Right atrium auricular region (tissue), 2 donors: ENCODE results near the gene NBEAL2. TPM values are rescaled to one million over a fixed set of nuclear protein-coding genes. Genes with fewer than 3 reads are reported as not detected.
"Not testable (repeated sequence)": the region's sequence is repeated elsewhere in the genome, so short reads cannot be mapped to it uniquely, and the experiment has no call there.

ENCODE experiments used
- DNase-seq: peaks from one replicate; pipeline ENCODE4 v3.0.0-alpha.2; 2019; ENCODE audit warnings: low spot score
- H3K27ac ChIP-seq, 2 donors: fragments of 200-600 bp; sonication (generic); 1 replicate in 1 of 2; 2 replicates in 1 of 2; pipeline ENCODE4 v1.5.1; 2016 to 2019
- H3K27me3 ChIP-seq, 2 donors: fragments of 200-600 bp; sonication (generic); one replicate each; pipeline versions ENCODE4 v1.5.1 to v1.6.0; 2017 to 2019
- H3K36me3 ChIP-seq: fragments of 200-600 bp; sonication (generic); one replicate; pipeline ENCODE4 v1.5.1; 2016
- H3K4me1 ChIP-seq, 2 donors: fragments of 200-600 bp; sonication (generic); one replicate each; pipeline versions ENCODE4 v1.5.1 to v1.6.0; 2017 to 2019
- H3K4me3 ChIP-seq, 2 donors: fragments of 200-600 bp; sonication (generic); 1 replicate in 1 of 2; 2 replicates in 1 of 2; pipeline ENCODE4 v1.5.1; 2017 to 2019; ENCODE audit warnings: mild to moderate bottlenecking in 1 of 2, moderate library complexity in 1 of 2
- H3K9me3 ChIP-seq, 2 donors: fragments of 200-600 bp; sonication (generic); one replicate each; pipeline ENCODE4 v1.5.1; 2019
- total RNA-seq, 2 donors: library from RNA; depleted of rRNA; stranded (reverse); fragments of >200 nt; gene quantifications; one replicate each; pipeline ENCODE4 v1.1.0, GENCODE V29; 2016
- TF ChIP-seq, protein P1 (sequence below), 2 donors: fragments of 200-600 bp; sonication (generic); IDR thresholded peaks; one replicate each; pipeline ENCODE4 v1.5.1; 2019; ENCODE audit warnings: antibody characterized with exemption in 2 of 2

Gene NBEAL2
- total RNA-seq, 2 donors from 2014 or later: 7.5 to 15.3 TPM

DNA sequence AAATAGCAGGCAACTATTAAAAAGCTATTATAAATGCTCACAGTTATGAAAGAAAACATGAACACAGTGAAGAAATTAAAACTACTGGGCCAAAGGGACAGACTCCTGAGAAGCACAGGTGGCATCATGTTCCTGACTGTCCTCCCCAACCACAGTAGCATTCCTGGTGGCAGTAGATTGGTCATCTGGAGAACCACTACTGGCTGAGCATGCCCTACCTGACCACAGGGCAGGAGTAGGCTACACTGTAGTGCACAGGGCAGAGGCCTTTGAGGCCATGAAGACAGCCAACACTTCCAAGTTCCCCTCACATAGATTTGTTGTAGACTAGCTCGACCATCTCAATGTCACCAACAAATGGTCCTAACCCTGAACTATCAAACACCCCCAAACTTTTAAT, 49.2 kb downstream of the NBEAL2 start:
- H3K9me3 ChIP-seq: no peaks in the 10 kb centered on the region
- H3K4me3 ChIP-seq: no peak overlapping the region
- DNase-seq: no peak
- peaks cover 0 to 4% of the 10 kb centered on the region in 2 donors for H3K4me1 ChIP-seq
- H3K27ac ChIP-seq: no peak overlapping the region
- H3K36me3 ChIP-seq: peaks cover 4% of the 10 kb centered on the region
- TF ChIP-seq, protein P1, sequence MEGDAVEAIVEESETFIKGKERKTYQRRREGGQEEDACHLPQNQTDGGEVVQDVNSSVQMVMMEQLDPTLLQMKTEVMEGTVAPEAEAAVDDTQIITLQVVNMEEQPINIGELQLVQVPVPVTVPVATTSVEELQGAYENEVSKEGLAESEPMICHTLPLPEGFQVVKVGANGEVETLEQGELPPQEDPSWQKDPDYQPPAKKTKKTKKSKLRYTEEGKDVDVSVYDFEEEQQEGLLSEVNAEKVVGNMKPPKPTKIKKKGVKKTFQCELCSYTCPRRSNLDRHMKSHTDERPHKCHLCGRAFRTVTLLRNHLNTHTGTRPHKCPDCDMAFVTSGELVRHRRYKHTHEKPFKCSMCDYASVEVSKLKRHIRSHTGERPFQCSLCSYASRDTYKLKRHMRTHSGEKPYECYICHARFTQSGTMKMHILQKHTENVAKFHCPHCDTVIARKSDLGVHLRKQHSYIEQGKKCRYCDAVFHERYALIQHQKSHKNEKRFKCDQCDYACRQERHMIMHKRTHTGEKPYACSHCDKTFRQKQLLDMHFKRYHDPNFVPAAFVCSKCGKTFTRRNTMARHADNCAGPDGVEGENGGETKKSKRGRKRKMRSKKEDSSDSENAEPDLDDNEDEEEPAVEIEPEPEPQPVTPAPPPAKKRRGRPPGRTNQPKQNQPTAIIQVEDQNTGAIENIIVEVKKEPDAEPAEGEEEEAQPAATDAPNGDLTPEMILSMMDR (IDR thresholded peaks at IDR 0.05): no peak
- no peaks in the 10 kb centered on the region for H3K27me3 ChIP-seq

DNA sequence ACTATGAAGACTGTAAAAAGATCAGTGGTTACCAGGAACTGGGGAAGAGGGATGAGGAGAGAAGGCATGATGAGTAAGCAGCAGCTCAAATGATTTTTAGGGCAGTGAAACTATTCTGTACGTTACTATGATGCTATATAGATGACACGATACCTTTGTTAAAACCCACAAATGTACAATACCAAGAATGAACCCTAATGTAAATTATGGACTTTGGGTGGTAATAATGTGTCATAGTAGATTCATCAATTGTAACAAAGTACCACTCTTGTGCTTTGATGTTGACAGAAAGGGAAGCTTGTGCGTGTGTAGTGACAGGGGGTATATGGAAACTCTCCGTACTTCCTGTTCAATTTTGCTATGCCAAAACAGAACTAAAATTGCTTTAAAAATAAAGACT, 51.6 kb downstream of the NBEAL2 start:
- H3K9me3 ChIP-seq, H3K4me3 ChIP-seq, H3K27ac ChIP-seq, DNase-seq, H3K4me1 ChIP-seq, H3K27me3 ChIP-seq: not testable (repeated sequence)
- peaks cover 23% of the 10 kb centered on the region for H3K36me3 ChIP-seq

DNA sequence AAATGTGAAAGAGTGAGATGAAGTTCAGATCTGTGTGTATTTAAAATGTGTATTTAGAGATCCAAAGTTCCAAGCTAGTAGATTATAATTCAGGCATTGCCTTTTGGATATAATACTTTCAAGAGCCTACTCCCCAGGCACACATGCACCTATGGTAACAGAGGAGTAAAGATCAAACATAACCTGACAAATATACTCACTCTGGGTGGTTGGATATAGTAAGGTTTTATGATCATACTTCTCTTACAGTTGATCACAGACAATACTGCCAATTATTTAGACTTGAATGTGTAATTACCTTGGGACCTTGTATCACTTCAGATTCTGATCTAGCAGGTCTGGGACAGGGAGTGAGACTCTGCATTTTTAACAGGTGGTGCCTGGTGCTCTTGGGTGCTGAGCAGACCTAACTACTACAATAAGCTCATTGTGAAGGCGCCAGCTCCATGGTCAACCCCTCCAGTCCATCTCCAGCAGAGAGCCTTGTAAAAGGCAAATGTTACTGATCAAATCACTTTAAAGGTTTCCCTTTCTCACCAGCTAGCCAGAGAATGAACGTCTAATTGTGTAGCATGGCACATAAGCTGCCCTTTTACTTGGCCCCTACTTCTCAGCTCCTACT, 55.5 kb downstream of the NBEAL2 start:
- Histone ChIP-seq H3K27me3 (no peaks in the 10 kb centered on the region), H3K27ac (no peak overlapping the region), H3K4me1 (no peaks in the 10 kb centered on the region), H3K9me3 (no peaks in the 10 kb centered on the region), H3K36me3 (peaks cover 46% of the 10 kb centered on the region), H3K4me3 (no peak overlapping the region)
- TF ChIP-seq, protein P1 (IDR thresholded peaks at IDR 0.05): no peak
- no peak for DNase-seq

DNA sequence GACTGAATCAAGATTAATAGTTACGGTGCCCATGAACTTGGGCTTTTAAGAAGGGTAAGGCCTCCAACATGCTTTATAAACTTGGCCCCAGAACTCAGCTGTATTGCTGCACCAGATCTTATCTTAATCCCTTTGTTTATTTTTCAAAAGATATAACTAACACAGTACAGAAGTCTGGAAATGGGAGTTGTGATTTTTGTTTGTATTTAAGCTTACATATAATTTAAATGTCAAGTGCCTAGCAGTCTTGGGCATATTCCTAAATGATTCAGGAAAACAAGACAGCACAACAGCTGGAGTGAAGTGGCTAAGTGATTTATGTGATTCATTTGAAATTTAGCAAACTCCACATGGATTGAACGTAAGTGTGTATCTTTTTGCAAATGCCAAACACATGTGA, 56.2 kb downstream of the NBEAL2 start:
- Histone ChIP-seq H3K4me1 (no peaks in the 10 kb centered on the region), H3K9me3 (no peaks in the 10 kb centered on the region), H3K4me3 (no peak overlapping the region), H3K27me3 (no peaks in the 10 kb centered on the region), H3K36me3 (peaks cover 52% of the 10 kb centered on the region), H3K27ac (no peak overlapping the region)
- DNase-seq: no peak
- TF ChIP-seq, protein P1 (IDR thresholded peaks at IDR 0.05): no peak

DNA sequence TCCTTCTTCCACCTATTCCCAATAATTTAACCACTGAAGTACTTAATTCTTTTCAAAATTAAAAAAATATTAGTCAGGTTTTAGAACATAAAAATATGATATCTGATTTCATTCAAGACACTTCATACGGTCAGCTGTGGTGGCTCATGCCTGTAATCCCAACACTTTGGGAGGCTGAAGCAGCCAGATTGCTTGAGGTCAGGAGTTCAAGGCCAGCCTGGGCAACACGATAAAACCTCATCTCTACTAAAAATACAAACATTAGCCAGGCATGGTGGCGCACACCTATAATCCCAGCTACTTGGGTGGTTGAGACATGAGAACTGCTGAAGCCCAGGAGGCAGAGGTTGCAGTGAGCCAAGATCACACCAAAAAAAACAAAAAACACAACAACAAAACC, 56.7 kb downstream of the NBEAL2 start:
- Histone ChIP-seq H3K4me1 (no peaks in the 10 kb centered on the region), H3K9me3 (no peaks in the 10 kb centered on the region), H3K27me3 (no peaks in the 10 kb centered on the region), H3K36me3 (peaks cover 57% of the 10 kb centered on the region), H3K27ac (no peak overlapping the region), H3K4me3 (no peak overlapping the region)
- TF ChIP-seq, protein P1 (IDR thresholded peaks at IDR 0.05): no peak
- DNase-seq: no peak

DNA sequence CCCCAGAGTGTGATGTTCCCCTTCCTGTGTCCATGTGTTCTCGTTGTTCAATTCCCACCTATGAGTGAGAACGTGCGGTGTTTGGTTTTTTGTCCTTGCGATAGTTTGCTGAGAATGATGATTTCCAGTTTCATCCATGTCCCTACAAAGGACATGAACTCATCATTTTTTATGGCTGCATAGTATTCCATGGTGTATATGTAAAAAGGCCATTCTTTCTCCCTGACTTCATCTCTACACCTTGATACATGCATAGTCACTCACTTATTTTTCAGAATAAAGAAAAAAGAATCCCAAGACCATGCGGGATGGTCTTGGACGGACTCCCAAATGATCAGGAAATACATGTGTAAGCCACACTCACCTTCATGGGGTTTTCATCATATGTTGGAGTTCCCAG, 57.8 kb downstream of the NBEAL2 start:
- not testable (repeated sequence) for H3K27me3 ChIP-seq, H3K4me3 ChIP-seq, DNase-seq, H3K27ac ChIP-seq, H3K4me1 ChIP-seq, H3K9me3 ChIP-seq
- H3K36me3 ChIP-seq: peaks cover 69% of the 10 kb centered on the region

DNA sequence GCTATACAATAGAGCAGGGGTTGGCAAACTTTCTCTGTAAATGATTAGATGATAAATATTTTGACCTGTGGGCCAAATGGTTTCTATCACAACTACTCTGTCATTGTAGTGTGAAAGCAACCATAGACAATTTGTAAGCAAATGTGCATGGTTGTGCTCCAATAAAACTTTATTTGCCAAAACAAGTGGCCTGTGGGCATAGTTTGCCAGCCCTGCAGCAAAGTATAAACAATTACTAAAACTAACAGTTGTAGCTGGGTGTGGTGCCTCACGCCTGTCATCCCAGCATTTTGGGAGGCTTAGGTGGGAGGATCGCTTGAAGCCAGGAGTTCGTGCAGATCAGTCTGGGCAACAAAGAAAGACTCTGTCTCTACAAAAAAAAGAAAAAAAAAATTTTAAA, 61.6 kb downstream of the NBEAL2 start:
- Histone ChIP-seq H3K36me3 (peaks cover 73% of the 10 kb centered on the region), H3K4me3 (no peak overlapping the region), H3K4me1 (no peaks in the 10 kb centered on the region), H3K9me3 (no peaks in the 10 kb centered on the region), H3K27me3 (no peaks in the 10 kb centered on the region), H3K27ac (no peak overlapping the region)
- no peak for DNase-seq
- TF ChIP-seq, protein P1 (IDR thresholded peaks at IDR 0.05): no peak
